ENCODE data around the gene ECI2.

GRCh38 chr6:4157506-4157905, 22.1 kb upstream of the ECI2 start:
- no peak for TF ChIP-seq EZH2 (IDR thresholded peaks at IDR 0.05; ENCODE audit: borderline replicate concordance, insufficient read depth, low read depth, low read length, poor library complexity, severe bottlenecking)
- TF ChIP-seq CTCF (IDR thresholded peaks at IDR 0.05), result no peak

Data from B cell (primary cell).